HuH-7 (cell line): ENCODE results near the gene CHST11.
"Not testable (repeated sequence)": the region's sequence is repeated elsewhere in the genome, so short reads cannot be mapped to it uniquely, and the experiment has no call there.

ENCODE experiments used
- DNase-seq: peaks from one replicate; pipeline ENCODE4 v3.0.0; 2011; ENCODE audit warnings: low spot score

CHST11 gene

DNA sequence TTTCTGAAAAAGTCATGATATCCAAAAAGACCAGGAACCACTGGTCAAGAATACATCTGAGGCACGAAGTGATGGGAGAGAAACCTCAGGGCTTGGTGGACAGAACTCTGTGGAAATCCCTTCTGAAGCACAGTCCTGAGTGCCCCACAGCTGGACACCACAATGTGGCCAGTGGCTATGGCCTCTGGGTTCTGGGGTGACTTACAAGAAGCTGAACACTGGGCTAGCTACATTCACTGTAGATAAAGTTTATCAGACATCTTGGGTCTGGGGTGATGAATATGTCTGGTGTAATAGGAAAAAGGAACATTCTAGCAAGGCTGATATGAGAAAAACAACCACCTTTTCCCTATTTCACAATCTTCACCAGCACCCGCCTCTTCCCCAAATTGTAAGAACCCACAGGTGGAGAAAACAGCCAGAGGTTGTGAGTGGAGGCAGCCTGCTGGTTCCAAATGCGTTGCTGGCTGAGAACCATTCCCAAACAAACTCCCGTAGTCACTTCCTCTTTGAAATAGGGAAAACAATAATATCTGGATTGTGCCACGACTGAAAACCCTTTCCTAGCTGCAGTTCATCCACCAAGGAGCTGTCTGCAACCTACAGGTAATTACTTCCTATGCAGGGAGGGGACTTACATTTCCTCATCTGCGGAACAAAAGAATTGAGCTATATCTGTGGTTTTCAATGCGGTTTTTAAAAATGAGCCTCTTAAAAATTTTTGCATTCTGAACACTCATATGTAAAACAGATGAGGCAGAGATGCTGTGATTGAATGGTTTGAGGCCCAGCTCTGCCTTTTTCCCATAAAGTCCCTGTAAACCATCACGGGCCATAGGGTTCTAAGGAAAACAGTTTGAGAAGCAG is 307.7 kb downstream of the CHST11 start:
- DNase-seq, result no peak

DNA sequence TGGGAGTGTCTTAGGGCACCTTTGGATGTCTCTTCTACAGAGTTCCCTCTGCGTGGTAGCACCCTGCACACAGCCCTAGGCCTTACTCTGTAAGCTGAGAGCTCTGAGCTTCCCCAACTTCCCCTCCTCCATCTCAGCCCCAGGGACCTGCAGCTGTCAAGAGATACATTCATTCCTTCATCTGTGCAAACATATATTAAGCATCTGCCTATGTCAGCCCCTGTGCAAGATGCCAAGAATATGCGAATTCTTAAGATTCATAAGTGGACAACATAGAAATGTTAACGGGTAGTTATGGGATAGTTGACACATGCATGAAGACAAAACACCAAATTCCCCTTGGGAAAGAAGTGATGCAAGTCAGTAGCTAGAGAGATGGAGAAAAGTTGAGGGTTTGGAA is 310.5 kb downstream of the CHST11 start:
- no peak for DNase-seq

GRCh38 chr12:104768033-104768432 is 311.3 kb downstream of the CHST11 start:
- no peak for DNase-seq

GRCh38 chr12:104769144-104769561 is 312.4 kb downstream of the CHST11 start:
- no peak for DNase-seq

DNA sequence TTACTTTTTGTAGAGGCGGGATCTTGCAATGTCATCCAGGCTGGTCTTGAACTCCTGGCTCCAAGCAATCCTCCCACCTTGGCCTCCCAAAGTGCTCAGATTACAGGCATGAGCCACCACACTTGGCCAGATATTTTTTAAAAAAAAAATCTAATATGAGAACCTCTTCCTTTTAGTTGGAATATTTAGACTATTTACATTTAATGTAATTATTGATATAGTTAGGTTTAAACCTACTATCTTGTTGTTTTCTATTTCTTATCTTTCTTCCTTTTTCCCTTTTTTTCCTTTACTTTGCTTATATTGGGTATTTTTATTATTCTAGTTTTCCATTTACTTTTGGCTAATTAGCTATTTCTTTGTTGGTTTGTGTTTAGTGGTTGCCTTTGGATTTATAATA is 315.6 kb downstream of the CHST11 start:
- no peak for DNase-seq

DNA sequence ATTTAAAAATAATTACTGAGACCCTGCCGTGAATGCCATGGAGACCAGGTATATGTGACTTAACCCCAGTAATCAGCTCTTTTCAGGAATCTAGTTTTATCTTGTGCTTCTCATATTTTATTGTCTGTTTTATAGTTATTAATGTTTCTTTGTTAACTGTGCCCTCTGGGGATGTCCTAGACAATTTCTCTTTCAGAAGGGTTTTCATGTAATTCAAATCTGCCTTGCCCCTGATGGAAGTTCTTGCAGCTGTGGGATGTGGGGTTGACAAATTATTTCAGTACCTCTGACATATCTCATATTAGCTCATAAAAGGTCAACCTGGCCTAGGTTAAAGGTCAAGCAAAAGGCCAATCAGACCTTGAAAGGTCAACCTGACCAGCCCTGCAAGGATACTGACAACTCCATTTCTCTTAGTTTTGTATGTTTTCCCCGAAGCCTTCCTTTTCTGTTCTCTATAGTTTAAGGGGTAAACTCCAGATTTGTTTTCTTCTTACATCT is 319.0 kb downstream of the CHST11 start:
- no peak for DNase-seq

DNA sequence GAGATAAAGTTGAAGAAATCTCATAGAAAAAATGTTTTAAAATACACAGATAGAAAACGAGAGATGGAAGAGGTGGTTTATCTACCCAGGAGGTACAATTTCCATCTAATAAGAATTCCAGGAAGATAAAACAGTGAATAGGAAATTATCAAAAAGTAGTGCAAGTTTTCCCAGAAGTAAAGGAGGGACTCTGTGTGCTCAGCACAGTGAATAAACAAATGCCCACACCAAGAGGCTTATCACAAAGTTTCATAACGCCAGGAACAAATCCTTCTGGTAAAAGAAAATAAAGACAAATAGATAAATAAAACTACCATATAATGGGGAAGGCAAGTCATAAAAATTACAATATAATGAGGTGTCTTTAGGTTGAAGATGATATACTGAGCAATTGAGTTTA is 322.4 kb downstream of the CHST11 start:
- no peak for DNase-seq

DNA sequence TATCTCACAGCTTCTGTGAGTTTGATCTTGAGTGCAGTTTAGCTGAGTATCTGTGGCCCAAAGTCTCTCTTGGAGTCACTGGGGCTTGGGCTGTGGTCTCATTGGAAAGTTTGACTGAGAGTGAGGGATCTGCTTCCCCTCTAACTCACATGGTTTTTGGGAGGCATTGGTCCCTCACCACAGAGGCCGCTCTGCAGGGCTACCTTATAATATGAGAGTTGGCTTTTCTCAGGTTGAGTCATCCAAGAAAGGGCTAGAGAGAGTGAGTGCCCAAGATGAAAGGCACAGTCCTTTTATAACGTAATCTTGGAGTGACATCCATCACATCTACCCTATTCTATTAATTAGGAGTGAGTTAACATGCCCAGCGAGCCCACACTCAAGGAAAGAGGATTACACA is 325.5 kb downstream of the CHST11 start:
- no peak for DNase-seq

DNA sequence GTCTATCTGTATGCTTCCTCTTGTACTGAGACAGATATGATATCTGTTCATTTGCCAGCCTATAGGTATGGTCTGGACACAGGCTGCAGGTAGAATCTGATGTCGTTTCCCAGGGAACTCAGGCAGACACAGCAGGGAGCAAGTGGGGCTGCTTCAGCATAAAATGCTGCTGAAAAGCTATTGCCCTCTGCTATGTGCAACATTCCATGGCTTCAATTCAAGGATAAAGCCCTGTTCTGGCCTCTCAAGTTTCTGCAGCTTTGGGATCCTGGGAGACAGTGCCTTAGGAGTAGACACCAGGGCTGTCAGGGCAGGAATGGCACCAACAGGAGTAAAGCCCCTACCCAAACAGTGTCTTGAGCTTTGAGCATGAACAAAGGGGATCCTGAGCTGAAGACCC is 327.8 kb downstream of the CHST11 start:
- no peak for DNase-seq

DNA sequence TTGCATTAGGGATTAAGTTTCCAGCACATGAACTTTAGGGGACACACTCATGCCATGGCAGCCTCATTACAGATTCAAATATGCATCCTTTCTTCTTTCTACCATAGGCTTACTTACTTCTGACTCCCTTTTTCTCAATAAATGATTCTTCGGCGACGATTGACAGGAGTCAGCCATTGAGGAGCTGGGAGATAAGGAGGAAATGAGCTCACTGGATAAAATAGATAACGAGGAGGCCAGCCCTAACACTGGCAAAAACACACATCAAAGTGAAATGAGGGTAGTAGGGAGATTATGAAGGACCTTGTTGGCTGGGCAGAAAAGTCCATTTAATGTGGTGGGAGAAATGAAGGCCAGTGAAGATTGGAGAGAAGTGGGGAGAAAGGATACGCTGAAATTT is 329.1 kb downstream of the CHST11 start:
- DNase-seq, result no peak

DNA sequence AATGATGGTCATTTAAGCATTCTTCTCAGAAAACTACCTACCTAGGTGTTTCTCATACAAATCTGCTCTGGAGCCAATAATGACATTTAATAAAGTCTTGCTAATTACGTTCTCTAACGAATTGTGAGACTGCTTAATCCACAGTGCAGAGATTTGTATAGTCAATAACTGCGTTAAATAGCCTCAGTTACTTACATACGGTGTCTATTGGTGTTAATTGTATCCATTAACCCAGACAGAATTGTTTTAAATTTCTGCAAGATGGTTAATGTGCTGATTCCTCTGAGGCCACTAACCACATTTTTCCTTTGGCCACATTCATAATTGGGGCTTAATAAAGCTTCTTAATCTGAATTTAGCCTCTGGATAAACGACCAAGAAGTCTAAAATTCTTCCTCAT is 329.6 kb downstream of the CHST11 start:
- no peak for DNase-seq

- no peak for DNase-seq
These were observed 332.1 kb downstream of the CHST11 start for GRCh38 chr12:104788840-104789271.

DNA sequence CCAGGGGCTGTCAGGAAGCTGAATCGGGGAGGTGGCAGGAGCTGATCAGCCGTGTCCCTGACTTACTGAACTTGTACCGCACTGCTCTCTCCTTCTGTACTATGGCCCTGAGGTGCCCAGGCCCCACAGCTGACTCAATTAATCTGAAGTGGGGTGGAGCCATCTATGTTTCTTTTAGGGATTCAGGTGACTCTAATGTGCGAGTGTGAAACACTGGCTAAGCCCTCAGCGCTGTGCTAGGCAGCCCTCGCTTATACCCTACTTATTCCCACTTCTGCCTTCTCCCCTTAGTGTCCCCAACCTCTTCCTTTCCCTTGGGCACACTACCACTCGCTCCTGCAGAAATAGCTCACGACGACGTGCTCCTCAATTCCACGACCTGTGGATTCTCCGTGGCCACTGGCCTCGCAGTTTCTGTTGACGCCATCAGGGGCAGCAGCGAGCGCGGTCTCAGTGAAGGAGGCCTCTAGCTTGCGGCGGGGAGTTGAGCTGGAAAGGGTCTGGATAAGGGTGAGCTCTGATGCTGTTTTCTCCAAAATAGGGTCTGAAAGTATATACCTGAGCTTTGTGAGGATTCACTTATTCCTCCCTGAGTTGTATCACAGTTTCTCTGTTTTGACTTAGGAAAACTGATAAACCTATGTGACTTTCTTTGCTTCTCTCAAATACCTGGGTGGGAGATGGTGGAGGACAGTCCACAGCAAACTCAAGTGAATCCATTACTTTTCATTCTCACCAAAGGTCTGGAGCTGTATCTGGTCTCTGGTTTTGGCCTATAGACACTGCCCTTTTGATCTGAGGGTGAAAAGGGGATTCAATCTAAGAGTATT is 333.8 kb downstream of the CHST11 start:
- peak; percentile 49 for DNase-seq

GRCh38 chr12:104792570-104792969 is 335.8 kb downstream of the CHST11 start:
- DNase-seq, result no peak

- DNase-seq, result no peak
These were observed 336.5 kb downstream of the CHST11 start for GRCh38 chr12:104793285-104793684.

GRCh38 chr12:104793968-104794367 is 337.2 kb downstream of the CHST11 start:
- DNase-seq, result no peak

- no peak for DNase-seq
These were observed 339.7 kb downstream of the CHST11 start for GRCh38 chr12:104796475-104796862.

DNA sequence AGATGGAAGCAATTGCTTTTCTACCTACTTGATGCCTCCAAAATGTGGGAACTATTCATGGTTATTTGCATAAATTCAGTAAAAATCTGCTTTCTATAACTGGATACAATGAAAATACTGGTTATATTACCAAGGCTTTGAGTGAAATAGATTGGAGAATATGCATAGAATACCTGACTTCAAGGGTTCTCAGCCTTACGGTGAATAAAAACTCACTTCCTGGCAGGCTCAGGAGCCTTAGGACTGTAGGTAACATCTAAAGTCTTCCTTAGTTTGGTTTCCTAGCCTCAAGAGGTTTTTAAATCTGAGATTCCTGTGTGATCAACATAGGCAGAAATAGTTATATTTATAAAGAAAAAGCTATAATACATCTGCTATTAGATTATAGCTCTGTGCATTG is 342.7 kb downstream of the CHST11 start:
- DNase-seq, result no peak

GRCh38 chr12:104801005-104801404 is 344.3 kb downstream of the CHST11 start:
- no peak for DNase-seq

- DNase-seq, result no peak
These were observed 344.7 kb downstream of the CHST11 start for GRCh38 chr12:104801427-104801826.

GRCh38 chr12:104802208-104802607 is 345.5 kb downstream of the CHST11 start:
- DNase-seq, result no peak

DNA sequence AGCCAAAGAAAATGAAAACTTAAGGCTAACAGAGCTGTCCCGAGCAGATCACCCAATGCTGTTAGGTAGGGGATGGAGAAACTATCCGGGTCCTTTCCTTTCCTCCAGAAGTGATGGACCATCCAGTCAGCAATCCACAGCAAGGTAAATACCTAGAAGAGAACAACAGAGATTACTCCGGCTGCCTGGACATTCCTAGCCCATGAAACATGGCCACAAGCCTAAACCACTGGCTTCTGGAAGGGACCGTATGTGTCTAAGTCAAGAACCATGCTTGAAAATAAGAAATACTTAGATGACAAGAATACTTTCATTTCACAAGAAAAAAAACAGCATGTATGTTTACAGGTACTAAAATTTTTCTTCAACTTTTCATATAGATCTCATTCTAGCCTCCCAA is 348.4 kb downstream of the CHST11 start:
- DNase-seq, result no peak

DNA sequence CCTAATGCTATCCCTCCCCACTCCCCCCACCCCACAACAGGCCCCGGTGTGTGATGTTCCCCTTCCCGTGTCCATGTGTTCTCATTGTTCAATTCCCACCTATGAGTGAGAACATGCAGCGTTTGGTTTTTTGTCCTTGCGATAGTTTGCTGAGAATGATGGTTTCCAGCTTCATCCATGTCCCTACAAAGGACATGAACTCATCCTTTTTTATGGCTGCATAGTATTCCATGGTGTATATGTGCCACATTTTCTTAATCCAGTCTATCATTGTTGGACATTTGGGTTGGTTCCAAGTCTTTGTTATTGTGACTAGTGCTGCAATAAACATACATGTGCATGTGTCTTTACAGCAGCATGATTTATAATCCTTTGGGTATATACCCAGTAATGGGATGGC is 349.4 kb downstream of the CHST11 start:
- DNase-seq, result not testable (repeated sequence)
